GM21526 (cell line): ENCODE results near the gene SYNE1.
A peak's percentile ranks its signal among the peaks of the same experiment; 100 is the strongest.
"Not testable (repeated sequence)": the region's sequence is repeated elsewhere in the genome, so short reads cannot be mapped to it uniquely, and the experiment has no call there.

Experiments used
- ATAC-seq: cut with Tn5 transposase; IDR thresholded peaks from one replicate; pipeline ENCODE4 v1.9.1; 2021; ENCODE audit warnings: moderate library complexity; ENCODE audit not compliant: unreplicated experiment, low FRiP score

Gene SYNE1

GRCh38 chr6:152637296-152638047, at the start of gene SYNE1:
SYNE1 (minus strand) TSS chr6:152637362; CDS start chr6:152628331, 9,031 bp downstream.
- no peak for ATAC-seq

DNA sequence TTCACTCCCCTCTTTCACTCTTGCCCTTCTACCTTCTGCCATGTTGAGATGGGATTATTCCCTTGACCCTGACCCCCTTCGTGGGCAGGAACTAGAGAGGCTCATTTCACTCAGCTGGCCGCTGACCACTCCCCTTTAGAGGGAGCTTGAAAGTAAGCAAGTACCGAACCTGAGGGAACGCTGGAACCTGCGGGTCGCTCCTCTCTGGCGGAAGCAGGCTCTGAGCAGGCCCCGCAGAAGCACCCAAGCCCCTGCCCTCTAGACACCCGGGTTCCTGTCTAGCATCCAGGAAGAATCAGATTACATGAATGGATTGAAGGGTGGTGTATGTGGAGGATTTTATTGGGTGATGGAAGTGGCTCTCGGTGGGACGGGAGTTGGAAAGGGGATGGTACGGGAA, 48.7 kb upstream of the SYNE1 start:
- ATAC-seq = no peak

GRCh38 chr6:152682935-152683334, 45.8 kb upstream of the SYNE1 start:
- not testable (repeated sequence) for ATAC-seq

- no peak for ATAC-seq
These were observed 45.0 kb upstream of the SYNE1 start for GRCh38 chr6:152682141-152682540.

DNA sequence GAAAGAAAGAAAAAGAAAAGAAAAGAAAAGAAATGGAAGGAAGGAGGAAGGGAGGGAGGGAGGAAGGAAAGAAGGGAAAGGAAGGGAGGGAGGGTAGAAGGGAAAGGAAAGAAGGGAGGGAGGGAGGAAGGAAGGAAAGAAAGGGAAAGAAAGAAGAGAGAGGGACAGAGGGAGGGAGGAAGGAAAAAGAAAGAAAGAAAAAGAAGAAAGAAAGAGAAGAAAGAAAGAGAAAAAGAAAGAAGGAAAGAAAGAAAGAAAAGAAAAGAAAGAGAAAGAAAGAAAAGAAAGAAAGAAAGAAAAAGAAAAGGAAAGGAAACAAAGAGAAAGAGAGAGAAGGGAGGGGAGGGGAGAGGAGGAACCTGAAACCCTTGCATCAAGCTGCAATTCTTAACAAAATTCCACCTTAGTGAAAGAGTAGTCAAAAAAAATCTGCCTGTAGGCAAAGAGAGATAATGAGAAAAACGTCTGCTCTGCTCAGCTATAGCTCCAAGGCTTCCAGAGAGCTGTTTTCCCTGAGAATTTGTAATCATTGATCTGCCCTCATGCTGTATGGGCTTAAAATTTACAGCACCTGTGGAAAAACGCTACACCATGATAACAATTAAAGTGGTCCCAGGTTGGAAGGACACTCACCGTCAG, 43.8 kb upstream of the SYNE1 start:
- no peak for ATAC-seq

- no peak for ATAC-seq
These were observed 43.0 kb upstream of the SYNE1 start for GRCh38 chr6:152680151-152680550.

- no peak for ATAC-seq
These were observed 36.1 kb upstream of the SYNE1 start for GRCh38 chr6:152673236-152673635.

- no peak for ATAC-seq
These were observed 34.0 kb upstream of the SYNE1 start for GRCh38 chr6:152671171-152671570.

- ATAC-seq = no peak
These were observed 32.7 kb upstream of the SYNE1 start for GRCh38 chr6:152669895-152670294.

DNA sequence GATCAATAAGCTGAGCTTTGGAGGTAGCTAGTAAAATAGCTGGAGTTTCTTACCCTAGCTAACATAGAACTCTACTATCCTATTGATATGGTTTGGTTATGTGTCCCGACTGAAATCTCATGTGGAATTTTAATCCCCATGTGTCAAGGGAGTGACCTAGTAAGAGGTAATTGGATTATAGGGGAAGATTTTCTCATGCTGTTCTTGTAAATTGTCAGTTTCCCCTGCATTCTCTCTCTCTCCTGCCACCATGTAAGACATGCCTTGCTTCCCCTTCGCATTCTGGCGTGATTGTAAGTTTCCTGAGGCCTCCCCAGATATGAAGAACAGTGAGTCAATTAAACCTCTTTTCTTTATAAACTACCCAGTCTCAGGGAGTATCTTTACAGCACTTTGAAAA, 24.6 kb upstream of the SYNE1 start:
- no peak for ATAC-seq

DNA sequence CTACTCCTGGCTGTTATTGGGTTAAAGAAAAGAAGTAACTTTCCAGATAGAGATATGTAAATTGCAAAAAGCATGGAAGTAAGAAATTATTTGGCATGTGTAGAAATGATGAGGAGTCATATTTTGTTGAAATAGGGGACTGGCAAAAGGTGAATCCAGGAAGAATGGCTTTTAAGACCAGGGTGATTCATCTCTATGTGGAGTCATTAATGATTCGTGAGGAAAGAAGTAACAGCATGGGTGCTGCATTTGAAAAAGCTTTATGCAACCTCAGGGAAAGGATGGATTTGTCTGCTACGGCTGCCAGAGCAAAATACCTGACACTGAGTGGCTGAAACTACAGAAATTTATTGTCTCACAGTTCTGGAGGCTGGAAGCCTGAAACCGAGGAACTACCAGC, 14.8 kb upstream of the SYNE1 start:
- ATAC-seq = no peak

DNA sequence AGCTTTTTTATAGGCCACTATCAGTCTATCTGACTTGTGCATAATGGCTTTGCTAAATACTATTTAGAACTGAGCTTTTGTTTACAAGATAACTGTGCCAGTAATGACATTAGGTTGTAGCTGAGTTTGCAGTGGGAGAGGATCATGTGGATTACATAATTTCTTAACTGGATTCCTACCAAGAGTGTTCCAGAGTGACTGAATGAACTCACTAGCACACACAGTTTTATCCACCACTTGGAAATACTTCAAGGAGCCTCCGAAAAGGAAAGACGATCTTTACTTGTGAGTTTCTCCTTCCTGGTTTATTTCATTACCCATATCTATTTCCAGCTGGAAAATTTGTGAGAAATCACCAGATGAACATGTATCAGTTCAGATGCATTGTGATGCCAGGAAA, 10.9 kb upstream of the SYNE1 start:
- no peak for ATAC-seq

DNA sequence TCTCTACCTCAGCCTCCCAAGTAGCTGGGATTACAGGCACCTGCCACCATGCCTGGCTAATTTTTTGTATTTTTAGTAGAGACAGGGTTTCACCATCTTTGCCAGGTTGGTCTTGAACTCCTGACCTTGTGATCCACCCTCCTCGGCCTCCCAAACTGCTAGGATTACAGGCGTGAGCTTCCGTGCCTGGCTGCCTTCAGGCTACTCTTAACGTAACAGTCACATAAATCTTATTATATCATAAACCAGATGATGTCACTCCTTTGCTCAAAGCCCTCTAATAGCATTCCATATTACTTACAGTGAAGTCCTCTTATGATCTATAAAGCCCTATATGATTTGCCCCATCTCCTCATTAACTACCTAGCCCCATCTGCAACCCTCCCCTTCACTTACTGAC, 9.6 kb upstream of the SYNE1 start:
- not testable (repeated sequence) for ATAC-seq

- ATAC-seq = peak; percentile 97
These were observed 5.6 kb upstream of the SYNE1 start for GRCh38 chr6:152642578-152643375.

- peak; percentile 68 for ATAC-seq
These were observed 410 bp downstream of the SYNE1 start for GRCh38 chr6:152636609-152637295.

DNA sequence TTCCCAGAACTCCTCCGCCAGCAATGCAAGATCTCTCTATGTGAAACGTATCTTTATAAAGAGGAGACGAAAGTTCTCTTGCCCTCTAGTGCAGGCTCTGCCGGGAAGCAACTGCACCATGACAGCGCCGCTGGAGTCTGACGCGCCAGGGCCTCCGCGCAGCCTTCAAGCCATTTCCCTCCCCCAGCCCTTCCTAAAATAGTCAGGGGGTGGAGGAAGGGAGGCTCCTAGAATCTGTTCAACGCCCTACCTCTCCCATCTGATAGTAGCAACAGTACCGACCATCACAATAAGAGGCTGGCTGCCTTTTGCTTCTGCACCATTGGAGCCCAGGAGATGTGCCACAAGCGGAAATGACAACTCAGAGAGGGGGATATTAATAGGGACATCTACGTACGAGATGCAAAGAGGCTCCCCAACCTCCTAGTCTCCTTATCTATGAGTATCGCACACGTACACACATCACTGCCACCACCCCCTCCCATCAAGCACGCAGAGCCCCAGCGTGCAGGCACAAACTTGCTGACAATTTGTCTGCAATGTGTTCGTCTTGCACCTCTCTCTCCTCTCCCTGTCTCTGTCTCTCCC, 1.0 kb downstream of the SYNE1 start:
- peak; percentile 43 for ATAC-seq

GRCh38 chr6:152634773-152635172, 2.4 kb downstream of the SYNE1 start:
- ATAC-seq = peak; percentile 69

GRCh38 chr6:152632121-152632782, 4.9 kb downstream of the SYNE1 start:
- ATAC-seq = no peak

DNA sequence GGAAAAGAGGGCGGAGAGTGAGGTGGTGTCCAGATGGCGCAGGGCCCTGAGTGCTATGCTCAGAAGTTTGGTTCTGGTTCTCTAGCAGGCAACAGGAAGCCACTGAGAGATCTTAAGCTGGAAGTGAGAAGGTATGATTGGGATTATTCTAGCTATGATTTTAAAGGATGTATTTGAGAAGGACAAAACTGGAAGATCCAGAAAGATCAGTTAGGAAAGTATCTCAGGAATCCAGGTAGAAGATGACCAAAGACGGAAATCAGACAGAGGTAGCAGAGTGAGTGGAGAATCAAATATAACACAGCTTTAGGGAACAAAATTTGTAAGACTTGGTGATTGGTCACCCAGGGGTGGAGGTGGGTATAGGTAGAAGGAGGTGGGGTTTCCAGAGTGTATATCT, 5.8 kb downstream of the SYNE1 start:
- ATAC-seq = no peak

DNA sequence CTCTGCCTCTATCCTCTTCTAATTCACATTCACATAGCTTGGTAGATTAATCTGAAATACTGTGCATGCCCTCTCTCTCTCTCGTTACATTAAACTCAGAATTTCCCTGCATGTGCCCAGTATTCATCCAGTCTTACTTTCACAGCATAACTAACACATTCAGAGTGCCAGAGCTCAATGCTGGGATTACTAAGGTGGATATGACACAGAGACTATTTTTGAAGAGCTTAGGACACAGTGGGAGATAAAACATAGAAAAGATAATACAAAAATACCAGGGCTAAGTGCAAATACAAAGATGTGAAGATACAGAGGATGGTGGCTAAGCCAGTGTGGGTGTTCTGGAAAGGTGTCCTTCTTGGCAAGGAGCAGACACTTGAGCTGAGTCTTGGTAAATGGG, 6.3 kb downstream of the SYNE1 start:
- ATAC-seq = no peak
